DLD1 (cell line): ENCODE results near the gene CDC42SE2.

Experiments used
- in situ Hi-C: cut with HindIII; loops from 2 replicates; pipeline ENCODE4 v1.10.0; 2017; ENCODE audit warnings: low sequenced_read_pairs

Gene CDC42SE2

DNA sequence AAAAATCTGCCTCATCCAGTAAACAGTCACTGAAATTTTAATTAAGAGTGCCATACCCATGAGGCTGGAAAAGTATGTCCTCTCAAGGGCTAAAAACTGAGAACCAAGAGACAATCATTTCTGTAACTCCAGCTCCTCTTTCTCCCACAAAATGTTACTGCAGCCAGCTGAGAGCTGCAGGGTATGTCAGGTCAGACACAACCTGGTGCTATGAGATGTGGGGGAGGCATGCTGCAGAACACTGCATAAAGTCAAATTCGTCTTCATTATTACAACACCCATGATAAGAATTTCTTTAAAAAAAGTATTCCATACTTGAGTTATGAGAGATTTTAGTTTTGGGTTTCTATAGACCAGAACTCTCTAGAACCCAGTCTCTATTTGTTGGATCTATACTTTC, 162.2 kb downstream of the CDC42SE2 start:
- in situ Hi-C loops: no loop called here

GRCh38 chr5:131430794-131431193, 166.9 kb downstream of the CDC42SE2 start:
- in situ Hi-C loops: no loop called here

DNA sequence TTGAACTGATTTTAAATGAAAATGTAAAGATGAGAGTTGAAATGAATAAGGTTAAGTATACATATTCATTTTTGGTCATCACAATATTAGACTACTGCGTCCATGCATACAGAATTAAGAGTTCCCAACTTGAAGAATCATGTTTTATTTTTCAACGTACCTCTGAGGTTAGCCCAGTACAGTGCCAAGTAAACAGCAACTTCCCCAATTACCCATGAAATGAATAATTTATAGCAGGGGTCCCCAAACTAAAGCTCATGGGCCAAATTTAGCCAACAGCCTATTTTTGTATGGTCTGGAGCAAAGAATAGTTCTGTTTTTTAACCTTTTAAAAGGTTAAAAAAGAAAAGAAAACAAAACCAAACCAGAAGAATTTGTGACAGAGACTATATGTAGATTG, 167.9 kb downstream of the CDC42SE2 start:
- in situ Hi-C loops: no loop called here

- in situ Hi-C loops: no loop called here
These were observed 169.3 kb downstream of the CDC42SE2 start for GRCh38 chr5:131433109-131433508.

GRCh38 chr5:131436081-131436480, 172.2 kb downstream of the CDC42SE2 start:
- in situ Hi-C loops: no loop called here

- in situ Hi-C loops: no loop called here
These were observed 177.3 kb downstream of the CDC42SE2 start for GRCh38 chr5:131441184-131441583.
